ENCODE measurements around the gene WDFY4.

The WDFY4 gene

DNA sequence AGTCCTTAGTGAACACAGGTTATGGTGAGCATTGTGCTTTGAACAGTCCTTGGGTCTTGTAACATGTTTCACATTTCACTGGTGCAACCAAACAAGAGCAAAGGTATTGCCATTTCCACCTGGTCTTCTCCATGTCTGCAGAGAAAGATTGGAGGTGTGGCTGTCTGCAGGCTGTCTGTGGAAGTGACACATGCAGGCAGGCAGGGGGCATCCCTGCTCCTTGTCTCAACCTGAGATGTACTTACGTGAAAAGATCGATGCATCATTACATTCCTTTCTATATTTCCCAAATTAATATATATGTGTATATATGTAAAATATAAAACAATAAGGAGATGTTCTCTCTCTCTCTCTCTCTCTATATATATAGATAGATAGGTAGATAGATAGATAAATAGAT lies 200.7 kb downstream of the WDFY4 start:
- CTCF ChIA-PET: interaction anchor here (0.7 kb wide), 1 partner anchor 58 kb away, joined by 3 read pairs; no protein-coding TSS in a partner anchor
- POLR2A ChIA-PET: no interaction called here
- peak; percentile 54 for DNase-seq (ENCODE audit: extremely low spot score)
- no peak for TF ChIP-seq ELF4 (IDR thresholded peaks at IDR 0.05)
- no peak for TF ChIP-seq FOXM1 (IDR thresholded peaks at IDR 0.05; ENCODE audit: borderline replicate concordance)
- TF ChIP-seq TARDBP (IDR thresholded peaks at IDR 0.05): no peak
- no peak for TF ChIP-seq NFRKB (IDR thresholded peaks at IDR 0.05)
- no peak for TF ChIP-seq ZNF384 (IDR thresholded peaks at IDR 0.05)
- TF ChIP-seq SP1 (IDR thresholded peaks at IDR 0.05): no peak
- no peak for TF ChIP-seq L3MBTL2 (conservative IDR thresholded peaks at IDR 0.05)
- no peak for TF ChIP-seq FOXK2 (IDR thresholded peaks at IDR 0.05)
- no peak for TF ChIP-seq BHLHE40 (IDR thresholded peaks at IDR 0.05; ENCODE audit: borderline replicate concordance)
- no peak for TF ChIP-seq FOXA1 (IDR thresholded peaks at IDR 0.05)
- TF ChIP-seq, protein P1, sequence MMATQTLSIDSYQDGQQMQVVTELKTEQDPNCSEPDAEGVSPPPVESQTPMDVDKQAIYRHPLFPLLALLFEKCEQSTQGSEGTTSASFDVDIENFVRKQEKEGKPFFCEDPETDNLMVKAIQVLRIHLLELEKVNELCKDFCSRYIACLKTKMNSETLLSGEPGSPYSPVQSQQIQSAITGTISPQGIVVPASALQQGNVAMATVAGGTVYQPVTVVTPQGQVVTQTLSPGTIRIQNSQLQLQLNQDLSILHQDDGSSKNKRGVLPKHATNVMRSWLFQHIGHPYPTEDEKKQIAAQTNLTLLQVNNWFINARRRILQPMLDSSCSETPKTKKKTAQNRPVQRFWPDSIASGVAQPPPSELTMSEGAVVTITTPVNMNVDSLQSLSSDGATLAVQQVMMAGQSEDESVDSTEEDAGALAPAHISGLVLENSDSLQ (IDR thresholded peaks at IDR 0.05): no peak

DNA sequence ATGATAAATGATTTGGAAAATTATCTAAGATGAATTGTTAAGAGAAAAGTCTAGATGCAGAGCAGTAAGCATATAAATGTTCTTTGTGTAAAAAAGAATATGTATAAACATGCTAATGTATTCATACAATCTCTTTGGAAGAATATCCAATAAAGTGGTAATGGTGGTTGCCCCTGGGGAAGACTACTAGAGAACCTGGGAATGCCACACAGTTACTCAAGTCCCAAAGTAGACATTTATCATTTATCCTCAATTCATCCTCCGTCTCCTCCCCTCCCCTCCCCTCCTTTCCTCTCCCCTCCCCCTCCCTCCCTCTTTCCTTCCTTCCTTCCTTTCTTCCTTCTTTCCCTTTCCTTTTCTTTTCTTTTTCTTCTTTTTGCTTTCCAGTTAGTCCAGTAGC lies 203.3 kb downstream of the WDFY4 start:
- POLR2A ChIA-PET: no interaction called here
- TF ChIP-seq FOXK2 (IDR thresholded peaks at IDR 0.05): no peak
- no peak for TF ChIP-seq HDGF (IDR thresholded peaks at IDR 0.05; ENCODE audit: borderline replicate concordance)
- TF ChIP-seq SUZ12 (IDR thresholded peaks at IDR 0.05): no peak
- TF ChIP-seq, protein P1 (IDR thresholded peaks at IDR 0.05): no peak
- no peak for TF ChIP-seq FOXM1 (IDR thresholded peaks at IDR 0.05; ENCODE audit: borderline replicate concordance)
- TF ChIP-seq LEF1 (IDR thresholded peaks at IDR 0.05; ENCODE audit: borderline replicate concordance): no peak
- TF ChIP-seq L3MBTL2 (conservative IDR thresholded peaks at IDR 0.05): no peak
- TF ChIP-seq NFRKB (IDR thresholded peaks at IDR 0.05): no peak
- TF ChIP-seq ARNT (IDR thresholded peaks at IDR 0.05): no peak
- no peak for TF ChIP-seq SP1 (IDR thresholded peaks at IDR 0.05)
- TF ChIP-seq ZNF384 (IDR thresholded peaks at IDR 0.05): no peak
- no peak for TF ChIP-seq BHLHE40 (IDR thresholded peaks at IDR 0.05; ENCODE audit: borderline replicate concordance)
- CTCF ChIA-PET: no interaction called here
- no peak for DNase-seq (ENCODE audit: extremely low spot score)

DNA sequence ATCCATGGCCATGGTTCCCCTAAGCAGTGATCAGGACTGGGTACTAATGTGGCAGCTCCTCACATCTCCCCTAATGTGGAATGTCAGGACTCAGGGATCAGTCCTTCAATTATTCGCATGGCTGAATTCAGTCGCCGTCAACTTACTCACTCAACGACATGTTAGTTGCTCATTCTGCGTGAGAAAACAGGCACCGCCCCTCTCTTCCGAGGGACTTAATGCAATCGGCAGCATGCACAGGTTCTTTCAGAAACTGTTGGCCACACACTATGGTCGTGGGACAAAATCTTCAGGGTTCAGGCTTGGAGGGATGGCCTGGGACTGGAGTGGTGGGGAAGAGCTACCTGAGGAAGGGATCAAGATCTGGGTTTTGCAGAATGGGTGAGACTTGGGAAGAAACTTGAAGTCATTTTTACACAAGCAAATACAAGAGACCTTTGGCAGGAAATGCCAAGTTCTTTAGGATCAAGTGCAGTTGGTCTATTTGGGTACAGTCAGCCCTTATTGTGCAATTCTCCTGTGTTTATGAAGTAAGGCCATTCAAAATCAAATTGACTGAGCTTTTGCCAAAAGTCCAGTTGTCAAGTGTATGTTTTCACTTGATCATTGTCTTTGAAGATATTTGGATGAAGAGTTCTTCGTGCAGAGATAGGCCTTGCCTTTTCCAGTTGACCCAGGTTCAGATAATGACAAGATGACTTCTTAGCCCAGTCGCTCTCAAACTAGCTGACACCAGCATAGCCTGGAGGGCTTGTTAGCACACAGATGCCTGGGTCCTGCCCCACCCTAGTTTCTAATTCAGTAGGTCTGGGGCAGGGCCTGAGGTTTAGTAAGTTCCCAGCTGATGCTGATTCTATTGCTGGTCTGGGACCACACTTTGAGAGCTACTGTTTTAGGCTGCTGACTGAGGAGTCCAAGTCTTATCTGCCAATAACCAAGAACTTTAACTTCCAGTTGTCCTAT lies 206.5 kb downstream of the WDFY4 start:
- CTCF ChIA-PET: no interaction called here
- POLR2A ChIA-PET: no interaction called here
- TF ChIP-seq LEF1 (IDR thresholded peaks at IDR 0.05; ENCODE audit: borderline replicate concordance): no peak
- no peak for TF ChIP-seq ZNF384 (IDR thresholded peaks at IDR 0.05)
- TF ChIP-seq HDGF (IDR thresholded peaks at IDR 0.05; ENCODE audit: borderline replicate concordance): no peak
- TF ChIP-seq, protein P1 (IDR thresholded peaks at IDR 0.05): no peak
- TF ChIP-seq SP1 (IDR thresholded peaks at IDR 0.05): no peak
- no peak for TF ChIP-seq FOXA1 (IDR thresholded peaks at IDR 0.05)
- no peak for TF ChIP-seq BHLHE40 (IDR thresholded peaks at IDR 0.05; ENCODE audit: borderline replicate concordance)
- DNase-seq (ENCODE audit: extremely low spot score): no peak

DNA sequence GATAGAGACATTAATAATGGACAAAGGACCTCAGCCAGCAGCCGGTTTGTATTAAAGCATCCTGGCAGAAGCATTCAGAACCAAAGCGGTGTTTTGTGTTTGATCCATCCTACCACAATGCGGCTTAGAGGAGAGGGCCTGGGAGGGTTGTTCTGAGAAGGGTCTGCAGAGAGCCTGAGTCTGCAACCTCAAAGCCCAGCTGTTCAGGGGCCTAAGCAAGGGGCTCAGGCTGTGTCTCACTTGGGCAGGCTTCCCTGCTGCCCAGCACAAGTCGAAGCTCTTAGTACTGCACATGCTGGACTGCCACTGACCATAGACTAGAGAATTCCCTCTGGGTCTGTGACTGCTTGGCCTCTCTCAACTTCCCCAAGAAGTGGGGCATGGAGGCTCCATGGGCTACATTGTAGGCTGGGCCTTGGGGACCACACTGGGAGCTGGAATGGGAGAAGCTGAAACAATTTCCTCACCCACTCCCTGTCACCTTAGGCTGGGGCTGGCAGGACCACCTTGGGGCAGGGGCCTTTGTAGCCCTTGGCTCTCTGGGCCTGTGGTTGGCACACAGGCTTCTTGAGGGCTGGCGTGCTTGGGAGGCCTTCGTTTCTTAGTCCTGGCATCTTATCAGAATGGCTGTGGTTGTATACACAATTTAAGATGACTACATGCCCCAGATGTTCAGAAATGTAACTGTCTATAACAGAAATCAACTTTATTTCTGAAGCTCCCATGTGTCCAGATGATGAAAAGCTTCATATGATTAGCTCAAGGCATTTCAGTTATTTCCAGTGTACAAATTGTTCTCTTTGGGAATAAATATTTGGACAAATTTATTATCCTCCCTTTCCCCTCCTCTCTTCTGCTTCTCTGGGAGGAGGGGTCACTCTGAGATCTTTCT lies 210.5 kb downstream of the WDFY4 start:
- ChIA-PET CTCF (no interaction called here), POLR2A (no interaction called here)
- TF ChIP-seq FOXK2 (IDR thresholded peaks at IDR 0.05) (no peak), NFRKB (IDR thresholded peaks at IDR 0.05) (no peak), ZNF384 (IDR thresholded peaks at IDR 0.05) (no peak), ELF4 (IDR thresholded peaks at IDR 0.05) (no peak), SUZ12 (IDR thresholded peaks at IDR 0.05) (no peak)
- no peak for DNase-seq (ENCODE audit: extremely low spot score)

DNA sequence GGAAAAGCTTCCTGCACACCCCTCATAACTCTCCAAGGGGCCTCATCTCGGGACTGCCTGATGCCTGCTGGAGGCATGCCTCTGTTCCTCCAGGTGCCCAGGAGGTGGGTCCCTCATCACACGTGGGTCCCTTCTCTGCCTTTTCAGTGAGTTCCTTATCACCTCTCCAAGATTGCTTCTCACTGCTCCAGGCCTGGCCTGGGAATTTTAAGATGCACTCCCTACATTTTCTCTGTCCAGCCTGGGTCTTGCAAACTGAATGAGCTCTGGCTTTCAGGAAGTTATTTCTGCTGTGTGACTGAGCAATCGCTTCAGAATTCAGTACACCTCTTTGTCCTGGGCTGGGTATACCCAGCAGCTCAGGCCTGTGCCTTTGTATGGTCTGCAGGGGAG lies 211.1 kb downstream of the WDFY4 start:
- CTCF ChIA-PET: no interaction called here
- TF ChIP-seq LEF1 (IDR thresholded peaks at IDR 0.05; ENCODE audit: borderline replicate concordance) (no peak), SUZ12 (IDR thresholded peaks at IDR 0.05) (no peak), ZNF384 (IDR thresholded peaks at IDR 0.05) (no peak), ELF4 (IDR thresholded peaks at IDR 0.05) (no peak), FOXK2 (IDR thresholded peaks at IDR 0.05) (no peak), FOXM1 (IDR thresholded peaks at IDR 0.05; ENCODE audit: borderline replicate concordance) (no peak), ARNT (IDR thresholded peaks at IDR 0.05) (no peak), SP1 (IDR thresholded peaks at IDR 0.05) (no peak), NFRKB (IDR thresholded peaks at IDR 0.05) (no peak), BHLHE40 (IDR thresholded peaks at IDR 0.05; ENCODE audit: borderline replicate concordance) (no peak), L3MBTL2 (conservative IDR thresholded peaks at IDR 0.05) (no peak), CTBP1 (IDR thresholded peaks at IDR 0.05; ENCODE audit: borderline replicate concordance) (no peak), TARDBP (IDR thresholded peaks at IDR 0.05) (no peak), HDGF (IDR thresholded peaks at IDR 0.05; ENCODE audit: borderline replicate concordance) (no peak), FOXA1 (IDR thresholded peaks at IDR 0.05) (no peak)
- TF ChIP-seq, protein P1 (IDR thresholded peaks at IDR 0.05): no peak
- DNase-seq (ENCODE audit: extremely low spot score): no peak
- POLR2A ChIA-PET: no interaction called here

Data from HEK293T (cell line).